Measurements from ENCODE around the gene SETDB2. TPM values are rescaled to one million over a fixed set of nuclear protein-coding genes. Genes with fewer than 3 reads are reported as not detected.

The SETDB2 gene, protein sequence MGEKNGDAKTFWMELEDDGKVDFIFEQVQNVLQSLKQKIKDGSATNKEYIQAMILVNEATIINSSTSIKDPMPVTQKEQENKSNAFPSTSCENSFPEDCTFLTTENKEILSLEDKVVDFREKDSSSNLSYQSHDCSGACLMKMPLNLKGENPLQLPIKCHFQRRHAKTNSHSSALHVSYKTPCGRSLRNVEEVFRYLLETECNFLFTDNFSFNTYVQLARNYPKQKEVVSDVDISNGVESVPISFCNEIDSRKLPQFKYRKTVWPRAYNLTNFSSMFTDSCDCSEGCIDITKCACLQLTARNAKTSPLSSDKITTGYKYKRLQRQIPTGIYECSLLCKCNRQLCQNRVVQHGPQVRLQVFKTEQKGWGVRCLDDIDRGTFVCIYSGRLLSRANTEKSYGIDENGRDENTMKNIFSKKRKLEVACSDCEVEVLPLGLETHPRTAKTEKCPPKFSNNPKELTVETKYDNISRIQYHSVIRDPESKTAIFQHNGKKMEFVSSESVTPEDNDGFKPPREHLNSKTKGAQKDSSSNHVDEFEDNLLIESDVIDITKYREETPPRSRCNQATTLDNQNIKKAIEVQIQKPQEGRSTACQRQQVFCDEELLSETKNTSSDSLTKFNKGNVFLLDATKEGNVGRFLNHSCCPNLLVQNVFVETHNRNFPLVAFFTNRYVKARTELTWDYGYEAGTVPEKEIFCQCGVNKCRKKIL
- polyA plus RNA-seq (ENCODE audit: insufficient read length in 4 of 4) = 10 to 100 TPM; 19.0 to 22.9 (median 21.0) TPM

GRCh38 chr13:49443704-49444523 is at the start of gene SETDB2, which contains the start of gene CAB39L:
TSS of gene SETDB2 (plus strand) at chr13:49444274. CDS start at chr13:49451894, 7,620 bp downstream.
TSS of gene CAB39L (minus strand) at chr13:49444064. CDS start at chr13:49382910, 61,154 bp downstream.
- DNase-seq (ENCODE audit: low read depth in 4 of 4, low spot score in 3 of 4) = peak; percentile 96 to 97 (median 96)

DNA sequence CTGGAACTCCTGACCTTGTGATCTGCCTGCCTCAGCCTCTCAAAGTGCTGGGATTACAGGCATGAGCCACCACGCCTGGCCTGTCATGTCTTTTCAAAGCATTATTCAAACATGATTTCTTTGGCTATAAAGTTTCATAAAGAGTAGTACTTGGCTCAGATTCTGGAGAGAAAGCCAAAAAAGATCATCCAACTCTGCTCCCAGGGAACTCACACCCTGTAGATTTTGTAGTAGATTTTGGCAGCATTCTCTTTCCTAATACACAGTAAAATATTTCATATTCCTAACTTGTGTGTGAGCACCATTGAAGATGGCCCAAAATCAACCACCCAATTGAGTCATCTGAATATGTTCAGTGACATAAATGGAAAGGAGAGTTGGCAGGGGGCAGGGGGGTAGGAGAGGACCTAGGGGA is 48.6 kb upstream of the SETDB2 start:
- no peak for DNase-seq (ENCODE audit: low read depth in 4 of 4, low spot score in 3 of 4)

- DNase-seq (ENCODE audit: low read depth in 4 of 4, low spot score in 3 of 4) = no peak
Measured at GRCh38 chr13:49395878-49396380, 48.1 kb upstream of the SETDB2 start.

DNA sequence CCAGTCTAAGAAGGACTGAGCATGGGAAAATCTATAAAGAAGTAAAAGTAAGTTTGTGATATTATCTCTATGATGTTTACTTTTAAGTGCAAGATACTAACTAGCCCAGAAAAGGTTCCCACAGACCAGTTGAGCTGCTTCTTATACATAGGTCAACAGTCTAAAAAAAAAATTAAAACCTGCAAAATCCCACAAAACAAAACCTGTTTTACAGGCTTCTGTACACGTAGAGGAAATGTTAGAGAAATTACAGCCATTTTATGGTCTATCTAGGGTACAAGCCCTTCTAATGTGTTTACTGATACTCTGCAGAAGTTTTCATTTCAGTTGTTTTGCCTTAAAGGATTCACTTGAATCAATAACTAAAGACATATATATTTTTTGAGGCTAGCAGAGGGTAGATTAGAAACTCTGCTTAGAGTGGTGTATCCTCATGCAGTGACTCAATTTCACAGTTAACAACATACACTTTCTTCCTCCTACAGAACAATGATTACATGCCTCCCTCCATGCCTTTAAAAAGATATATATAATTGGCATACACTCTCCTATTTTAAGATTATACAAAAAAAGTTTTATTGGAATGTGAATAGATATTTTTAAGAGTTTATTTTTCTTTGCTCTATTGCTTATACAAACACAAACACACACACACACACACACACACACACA is 44.1 kb upstream of the SETDB2 start:
- peak in 1 of 4 donors; percentile 20 for DNase-seq (ENCODE audit: low read depth in 4 of 4, low spot score in 3 of 4)

DNA sequence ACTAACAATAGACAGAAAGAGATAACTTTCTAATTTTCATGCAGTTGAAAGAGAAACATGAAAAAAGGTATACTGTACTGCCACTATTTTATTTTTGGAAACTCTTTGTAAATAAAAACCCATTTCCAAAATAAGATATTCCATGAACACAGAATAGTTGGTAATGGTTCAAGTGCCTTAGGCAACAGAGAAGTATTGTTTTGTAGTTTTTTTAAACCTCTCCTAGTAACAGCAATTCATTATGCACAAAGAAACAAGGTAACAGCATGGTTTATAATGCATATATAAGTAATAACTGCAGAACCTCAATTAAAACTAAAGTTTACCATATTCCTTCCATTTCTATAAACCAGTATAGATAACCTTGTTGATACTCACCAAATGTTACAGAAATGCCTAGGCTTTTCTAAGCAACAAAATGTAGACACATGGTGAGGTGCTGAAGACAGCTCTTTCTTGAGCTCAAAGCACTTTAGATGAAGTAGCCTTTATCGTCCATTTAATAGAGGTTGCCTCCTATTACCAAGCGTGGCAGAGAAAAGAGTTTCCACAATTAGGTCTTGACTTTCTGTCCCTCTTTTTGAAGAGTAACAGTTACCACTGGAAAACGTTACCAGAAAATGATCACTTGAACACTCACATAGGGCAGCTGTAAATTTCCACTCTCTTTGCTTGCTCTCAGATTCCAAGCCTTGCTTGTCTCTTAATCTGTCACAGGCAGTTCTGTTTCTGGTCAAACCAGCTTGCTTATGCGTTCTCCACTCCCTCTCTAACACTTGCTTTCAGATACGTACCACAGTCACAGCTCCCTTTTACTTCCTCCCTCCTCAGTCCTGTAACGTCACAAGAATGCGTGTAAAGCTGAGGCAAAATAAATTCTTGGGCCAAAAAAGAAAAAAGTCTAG is 43.1 kb upstream of the SETDB2 start:
- peak in 3 of 4 donors; percentile 18 to 35 (median 18) for DNase-seq (ENCODE audit: low read depth in 4 of 4, low spot score in 3 of 4)

DNA sequence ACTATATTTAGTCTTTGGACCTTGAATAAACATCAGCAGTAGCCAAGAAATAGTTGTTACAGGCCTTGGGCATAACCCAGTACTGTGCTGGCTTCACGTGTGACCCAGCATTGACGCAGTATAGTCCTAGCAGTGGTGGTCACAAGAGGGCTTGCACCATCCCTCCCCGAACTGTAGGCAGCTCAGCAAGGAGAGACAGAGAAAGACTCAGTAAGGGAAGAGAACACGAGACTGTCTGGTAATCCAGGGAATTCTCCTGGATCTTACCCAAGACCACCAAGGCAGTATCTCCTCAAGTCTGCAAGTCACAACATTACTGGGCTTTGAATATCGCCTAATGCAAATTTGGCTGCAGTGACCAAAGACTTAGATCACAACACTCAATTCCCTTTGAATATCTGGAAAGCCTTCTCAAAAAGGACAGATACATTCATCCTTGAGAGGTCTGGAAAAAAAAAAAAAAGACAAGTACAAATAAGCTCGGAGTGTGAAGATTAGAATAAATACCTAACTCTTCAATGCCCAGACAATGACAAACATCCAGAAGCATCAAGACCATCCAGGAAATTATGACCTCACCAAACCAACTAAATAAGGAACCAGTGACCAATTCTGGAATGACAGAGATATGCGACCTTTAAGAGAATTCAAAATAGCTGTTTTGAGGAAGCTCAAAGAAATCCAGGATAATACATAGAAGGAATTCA is 39.9 kb upstream of the SETDB2 start:
- DNase-seq (ENCODE audit: low read depth in 4 of 4, low spot score in 3 of 4) = no peak

- DNase-seq (ENCODE audit: low read depth in 4 of 4, low spot score in 3 of 4) = no peak
Measured at GRCh38 chr13:49404703-49405020, 39.4 kb upstream of the SETDB2 start.

DNA sequence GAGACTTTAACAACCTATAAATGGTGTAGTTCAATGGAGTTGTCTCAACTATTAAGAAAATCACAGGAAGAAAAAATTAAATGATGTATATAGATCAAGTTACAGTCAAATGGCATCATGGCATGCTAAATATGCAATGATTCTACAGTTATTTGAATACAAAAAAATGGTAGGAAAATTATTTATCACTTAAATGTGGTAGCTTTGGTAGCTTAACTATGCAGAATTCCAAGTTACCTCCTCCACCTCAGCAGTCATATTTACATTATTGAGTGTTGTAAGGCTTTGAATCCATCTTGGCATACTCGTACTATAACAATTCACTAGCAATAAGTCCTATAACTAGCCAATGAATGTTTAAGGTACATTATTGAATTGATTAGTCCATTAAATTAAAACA is 37.0 kb upstream of the SETDB2 start:
- DNase-seq (ENCODE audit: low read depth in 4 of 4, low spot score in 3 of 4) = no peak

- no peak for DNase-seq (ENCODE audit: low read depth in 4 of 4, low spot score in 3 of 4)
Measured at GRCh38 chr13:49407936-49408335, 36.1 kb upstream of the SETDB2 start.

DNA sequence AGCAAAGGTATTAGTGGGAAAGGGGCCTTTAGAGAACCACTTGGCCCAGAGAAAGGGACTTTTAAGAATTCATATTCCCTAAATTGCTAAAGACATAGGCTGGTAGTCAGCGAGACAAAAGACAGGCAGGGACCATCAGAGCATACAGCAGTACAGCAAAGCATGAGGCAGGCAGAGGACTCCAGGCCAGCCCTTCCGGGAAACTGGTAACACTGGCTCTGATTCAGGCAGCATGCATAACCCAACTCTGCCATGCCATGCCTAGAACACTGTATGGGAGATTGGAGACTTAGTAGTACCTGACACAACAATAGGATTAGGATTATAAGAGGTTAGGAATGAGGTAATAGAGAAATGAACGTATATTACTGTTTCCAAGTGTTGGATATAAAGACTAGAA is 35.1 kb upstream of the SETDB2 start:
- DNase-seq (ENCODE audit: low read depth in 4 of 4, low spot score in 3 of 4) = no peak

GRCh38 chr13:49410006-49410405 is 34.1 kb upstream of the SETDB2 start:
- DNase-seq (ENCODE audit: low read depth in 4 of 4, low spot score in 3 of 4) = no peak

GRCh38 chr13:49410477-49410876 is 33.6 kb upstream of the SETDB2 start:
- no peak for DNase-seq (ENCODE audit: low read depth in 4 of 4, low spot score in 3 of 4)

- no peak for DNase-seq (ENCODE audit: low read depth in 4 of 4, low spot score in 3 of 4)
Measured at GRCh38 chr13:49411353-49411752, 32.7 kb upstream of the SETDB2 start.

- DNase-seq (ENCODE audit: low read depth in 4 of 4, low spot score in 3 of 4) = no peak
Measured at GRCh38 chr13:49412749-49413148, 31.3 kb upstream of the SETDB2 start.

DNA sequence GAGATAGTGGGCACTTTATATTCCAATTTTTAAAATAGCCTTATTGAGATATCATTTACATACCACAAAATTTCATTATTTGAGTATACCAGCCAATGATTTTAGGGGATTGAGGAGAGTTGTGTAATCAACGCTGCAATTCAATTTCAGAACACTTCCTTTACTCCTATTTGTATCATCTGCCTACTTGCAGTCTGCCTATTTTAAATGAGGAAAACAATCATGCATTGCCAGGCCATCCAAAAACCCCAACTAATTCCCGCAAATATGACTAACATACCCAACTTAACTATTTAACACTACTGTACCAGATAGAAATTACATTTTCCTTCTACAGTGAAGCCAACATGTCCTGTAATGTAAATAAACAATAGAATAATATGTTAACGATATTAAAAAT is 26.9 kb upstream of the SETDB2 start:
- DNase-seq (ENCODE audit: low read depth in 4 of 4, low spot score in 3 of 4) = no peak

DNA sequence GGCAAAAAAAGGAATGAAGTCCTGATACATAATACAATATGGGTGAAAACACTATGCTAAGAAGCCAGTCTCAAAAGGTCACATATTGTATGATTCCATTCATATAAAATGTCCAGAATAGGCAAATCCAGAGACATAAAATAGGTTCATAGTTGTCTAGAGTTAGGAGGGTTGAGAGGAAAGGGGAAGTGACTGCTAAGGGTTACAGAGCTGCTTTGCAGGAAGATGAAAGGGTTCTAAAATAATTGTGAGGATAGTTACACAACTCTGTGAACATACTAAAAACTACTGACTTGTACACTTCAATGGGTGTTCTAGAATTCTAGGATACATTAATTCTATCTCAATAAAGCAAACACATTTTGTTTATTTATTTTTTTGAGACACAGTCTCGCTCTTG is 25.9 kb upstream of the SETDB2 start:
- no peak for DNase-seq (ENCODE audit: low read depth in 4 of 4, low spot score in 3 of 4)

- DNase-seq (ENCODE audit: low read depth in 4 of 4, low spot score in 3 of 4) = no peak
Measured at GRCh38 chr13:49419276-49419675, 24.8 kb upstream of the SETDB2 start.

DNA sequence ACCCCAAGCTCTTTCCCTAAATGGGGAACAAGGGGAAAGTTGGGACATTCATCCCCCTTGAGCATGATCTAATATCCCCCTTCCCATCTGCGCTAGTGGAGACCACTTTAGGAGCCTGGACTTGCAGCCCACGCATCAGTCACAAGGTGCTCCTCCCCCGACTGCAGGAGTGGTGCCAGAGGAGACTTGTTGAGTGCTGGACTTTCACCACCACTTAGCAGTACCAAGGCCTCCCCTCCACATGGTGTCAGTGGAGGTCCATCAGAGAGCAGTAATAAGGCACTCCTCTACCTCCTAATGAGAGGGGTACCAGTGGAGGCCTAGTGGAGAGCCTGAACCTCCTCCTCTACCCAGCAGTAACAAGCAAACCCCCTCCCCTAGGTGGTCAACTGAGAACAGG is 22.7 kb upstream of the SETDB2 start:
- no peak for DNase-seq (ENCODE audit: low read depth in 4 of 4, low spot score in 3 of 4)

Data from right renal pelvis (tissue), 4 donors.